ENCODE data around the gene TMEM87B. TPM values are rescaled to one million over a fixed set of nuclear protein-coding genes. Genes with fewer than 3 reads are reported as not detected.
"Not testable (repeated sequence)": the region's sequence is repeated elsewhere in the genome, so short reads cannot be mapped to it uniquely, and the experiment has no call there.

The TMEM87B gene
- total RNA-seq, 2 donors from 2014 or later = 14.8 to 15.3 TPM

- no peak for DNase-seq
- intact Hi-C loops (cut with DNase I) = no loop called here
- 72 to 96% methylated on average over 3 of the region's 3 CpGs for WGBS, 2 donors
- Histone ChIP-seq H3K4me1 (peaks cover 15% of the 10 kb centered on the region), H3K36me3 (replicated peaks in 1 of 2; ENCODE audit: insufficient read depth in 1 of 2, low read depth in 2 of 2) (no peaks in the 10 kb centered on the region), H3K27ac (no peak overlapping the region), H3K27me3 (no peaks in the 10 kb centered on the region), H3K4me3 (no peak overlapping the region), H3K9me3 (no peaks in the 10 kb centered on the region)
- TF ChIP-seq POLR2A (IDR thresholded peaks at IDR 0.05) (no peak), CTCF (IDR thresholded peaks at IDR 0.05) (no peak)
- no peak for ATAC-seq
Measured at GRCh38 chr2:112034924-112035323, 20.1 kb upstream of the TMEM87B start.

GRCh38 chr2:112035786-112036185 is 19.3 kb upstream of the TMEM87B start:
- no peaks in the 10 kb centered on the region for H3K9me3 ChIP-seq
- 77 to 81% methylated on average over 1 of the region's 1 CpG for WGBS, 2 donors
- no peak for ATAC-seq
- intact Hi-C loops (cut with DNase I) = no loop called here
- TF ChIP-seq POLR2A (IDR thresholded peaks at IDR 0.05) = no peak
- TF ChIP-seq CTCF (IDR thresholded peaks at IDR 0.05) = no peak
- no peak for DNase-seq
- no peaks in the 10 kb centered on the region for H3K36me3 ChIP-seq (replicated peaks in 1 of 2; ENCODE audit: insufficient read depth in 1 of 2, low read depth in 2 of 2)
- H3K4me1 ChIP-seq = peaks cover 15% of the 10 kb centered on the region
- H3K4me3 ChIP-seq = no peak overlapping the region
- no peaks in the 10 kb centered on the region for H3K27me3 ChIP-seq
- no peak overlapping the region for H3K27ac ChIP-seq

- H3K27me3 ChIP-seq; H3K36me3 ChIP-seq (replicated peaks in 1 of 2; ENCODE audit: insufficient read depth in 1 of 2, low read depth in 2 of 2); DNase-seq; ATAC-seq; H3K4me3 ChIP-seq; H3K27ac ChIP-seq; intact Hi-C loops (cut with DNase I); H3K9me3 ChIP-seq: not testable (repeated sequence)
- 87 to 94% methylated on average over 10 to 12 of the region's 12 CpGs for WGBS, 2 donors
- peaks cover 16% of the 10 kb centered on the region for H3K4me1 ChIP-seq
Measured at GRCh38 chr2:112039556-112039955, 15.5 kb upstream of the TMEM87B start.

- H3K27ac ChIP-seq; H3K9me3 ChIP-seq; H3K4me3 ChIP-seq; ATAC-seq; DNase-seq; H3K36me3 ChIP-seq (replicated peaks in 1 of 2; ENCODE audit: insufficient read depth in 1 of 2, low read depth in 2 of 2); H3K27me3 ChIP-seq: not testable (repeated sequence)
- intact Hi-C loops (cut with DNase I) = loop anchor here (5.0 kb wide), 1 partner anchor 143 kb away; the partner anchor contains the start of gene MERTK
- H3K4me1 ChIP-seq = peaks cover 16% of the 10 kb centered on the region
- WGBS, 2 donors = 88 to 92% methylated on average over 2 of the region's 2 CpGs
Measured at GRCh38 chr2:112040066-112040465, 15.0 kb upstream of the TMEM87B start.

- not testable (repeated sequence) for H3K9me3 ChIP-seq; H3K4me3 ChIP-seq; H3K36me3 ChIP-seq (replicated peaks in 1 of 2; ENCODE audit: insufficient read depth in 1 of 2, low read depth in 2 of 2); H3K27me3 ChIP-seq; ATAC-seq
- WGBS, 2 donors = 28 to 34% methylated on average over 6 of the region's 6 CpGs
- DNase-seq = peak in 3 of 4 donors; percentile 47 to 71 (median 52)
- peaks cover 16% of the 10 kb centered on the region for H3K4me1 ChIP-seq
- intact Hi-C loops (cut with DNase I) = loop anchor here (5.0 kb wide), 1 partner anchor 144 kb away; the partner anchor contains the start of gene MERTK
- H3K27ac ChIP-seq = peak overlapping the region in 2 of 4 donors; percentile 38 to 40
Measured at GRCh38 chr2:112041460-112041859, 13.6 kb upstream of the TMEM87B start.

- Histone ChIP-seq H3K27ac (no peak overlapping the region), H3K4me3 (no peak overlapping the region), H3K27me3 (no peaks in the 10 kb centered on the region), H3K4me1 (peaks cover 32% of the 10 kb centered on the region), H3K36me3 (replicated peaks in 1 of 2; ENCODE audit: insufficient read depth in 1 of 2, low read depth in 2 of 2) (no peaks in the 10 kb centered on the region), H3K9me3 (no peaks in the 10 kb centered on the region)
- intact Hi-C loops (cut with DNase I) = no loop called here
- TF ChIP-seq CTCF (IDR thresholded peaks at IDR 0.05) (no peak), POLR2A (IDR thresholded peaks at IDR 0.05) (no peak)
- no peak for DNase-seq
- no peak for ATAC-seq
Measured at GRCh38 chr2:112045446-112046014, 9.5 kb upstream of the TMEM87B start.
